Small intestine (tissue), 16 donors: ENCODE data around the gene PPP1R27. TPM values are rescaled to one million over a fixed set of nuclear protein-coding genes. Genes with fewer than 3 reads are reported as not detected.

Experiments
- DNase-seq, 2 donors: peaks; one replicate each; pipeline versions ENCODE4 v3.0.0 to v3.0.0-alpha.2; 2013
- FAIRE-seq: peaks from 2 replicates; lab custom pipeline; 2012; peaks lifted over from hg19 to GRCh38; lab: Jason Lieb, UNC
- H3K27ac ChIP-seq, 3 donors: one replicate each; pipeline ENCODE4 v1.5.1; 2013; ENCODE audit warnings: low read length in 2 of 3, mild to moderate bottlenecking in 2 of 3, control low read depth in 1 of 3, inconsistent platforms in 1 of 3, low read depth in 1 of 3, moderate library complexity in 1 of 3
- H3K27me3 ChIP-seq, 3 donors: one replicate each; pipeline ENCODE4 v1.6.1; 2013; ENCODE audit warnings: low read length in 3 of 3, inconsistent platforms in 1 of 3; ENCODE audit not compliant: control insufficient read depth in 3 of 3, insufficient read depth in 3 of 3
- H3K36me3 ChIP-seq, 3 donors: one replicate each; pipeline ENCODE4 v1.6.1; 2013; ENCODE audit warnings: low read length in 3 of 3, inconsistent platforms in 1 of 3, low read depth in 1 of 3, mild to moderate bottlenecking in 1 of 3, moderate library complexity in 1 of 3; ENCODE audit not compliant: control insufficient read depth in 3 of 3, insufficient read depth in 2 of 3
- H3K4me1 ChIP-seq, 3 donors: one replicate each; pipeline ENCODE4 v1.6.1; 2013; ENCODE audit warnings: low read length in 2 of 3, inconsistent platforms in 1 of 3, low read depth in 1 of 3, mild to moderate bottlenecking in 1 of 3, moderate library complexity in 1 of 3; ENCODE audit not compliant: control insufficient read depth in 3 of 3, insufficient read depth in 2 of 3
- H3K4me3 ChIP-seq, 3 donors: one replicate each; pipeline ENCODE4 v1.5.1; 2013; ENCODE audit warnings: low read length in 3 of 3, control low read depth in 1 of 3, inconsistent platforms in 1 of 3, low read depth in 1 of 3, mild to moderate bottlenecking in 1 of 3, moderate library complexity in 1 of 3
- H3K9me3 ChIP-seq, 2 donors: one replicate each; pipeline ENCODE4 v1.6.1; 2013; ENCODE audit warnings: low read depth in 1 of 2, low read length in 1 of 2; ENCODE audit not compliant: control insufficient read depth in 2 of 2, insufficient read depth in 1 of 2
- WGBS, 3 donors: extraction: QIAGEN DNeasy Blood & Tissue Kit; methylation state at CpG; one replicate each; pipeline ENCODE4 v1.1.7; 2013; 5-methylcytosine and 5-hydroxymethylcytosine counted together
- long read RNA-seq, 10 donors: transcript quantifications; one replicate each; lab custom pipeline, GENCODE V29; 2026
- polyA plus RNA-seq, 4 donors: library from polyadenylated mRNA; stranded (reverse) in 3 of 4; unstranded in 1 of 4; fragments of 200-250 nt in 3 of 4; fragments of 120-200 nt in 1 of 4; gene quantifications; one replicate each; pipeline versions ENCODE4 v1.2.1 to v1.2.3, GENCODE V29; 2013
- donor health status: healthy with polysubstance abuse.
- donor health status: control.
- donor health status: control.
- donor health status: Bipolar disorder and iron deficiency.
- donor health status: healthy.

Gene PPP1R27
- 1 to 10 TPM in 1 of 4 donors, under 1 TPM in 2, not detected in 1; 0.12 to 2.5 (median 0.49) TPM for polyA plus RNA-seq
- long read RNA-seq, donor 1: 0 reads
- long read RNA-seq, donor 2: 0 reads
- long read RNA-seq, donor 3: 0 reads
- long read RNA-seq, donor 4: 0 reads
- long read RNA-seq, donor 5: 0 reads
- long read RNA-seq, donor 6: 0 reads
- long read RNA-seq, donor 7: 0 reads
- long read RNA-seq, donor 8, partial matches to known transcripts: 0 of 2 reads
- long read RNA-seq, donor 8, other reads (novel, unspliced or antisense): 0 of 2 reads
- long read RNA-seq, donor 9: 0 reads
- long read RNA-seq, donor 10: 0 reads

DNA sequence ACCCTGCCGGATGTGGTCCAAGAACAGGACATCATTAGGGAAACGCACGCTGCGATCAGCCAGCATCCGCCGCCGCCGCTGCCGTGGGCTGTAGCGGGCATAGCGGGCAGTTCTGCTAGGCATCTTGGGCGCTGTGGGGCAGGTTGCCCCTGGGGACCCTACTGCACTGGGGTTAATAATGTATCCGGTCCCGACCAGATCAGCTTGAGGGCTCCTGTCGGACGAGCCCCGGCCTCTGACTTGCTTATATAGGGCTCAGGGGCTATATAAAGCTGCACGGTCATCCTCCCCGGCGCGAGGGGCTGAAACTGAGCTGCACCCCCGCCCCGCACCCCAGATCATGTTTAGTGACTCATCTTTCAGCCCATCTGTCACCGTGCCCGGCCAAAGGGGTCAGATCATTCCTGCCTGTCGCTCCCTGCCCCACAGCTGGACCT lies at the start of gene PPP1R27:
Gene PPP1R27, minus strand, starts transcription at position 220 of the 437 bp plus-strand sequence. Its CDS starts 97 bp downstream, at position 123.
- Histone ChIP-seq H3K9me3 (no peaks in the 10 kb centered on the region), H3K27me3 (no peaks in the 10 kb centered on the region), H3K4me3 (peak within 1 kb of the TSS in 1 of 3 donors; percentile 91), H3K36me3 (peaks cover 0 to 7% (median 0%) of the 10 kb centered on the region in 3 donors), H3K4me1 (peaks cover 0 to 19% (median 4%) of the 10 kb centered on the region in 3 donors), H3K27ac (peak within 1 kb of the TSS; percentile 98 to 99 (median 98))
- WGBS, 3 donors: 90 to 94% (median 94%) methylated on average over 26 of the region's 26 CpGs
- FAIRE-seq: no peak
- DNase-seq: no peak

GRCh38 chr17:81884520-81884919 lies 49.7 kb upstream of the PPP1R27 start:
- H3K36me3 ChIP-seq: peaks cover 13 to 87% (median 18%) of the 10 kb centered on the region in 3 donors
- DNase-seq (no peak), FAIRE-seq (no peak)
- H3K4me3 ChIP-seq: no peak overlapping the region
- peaks cover 0 to under 1% (median 0%) of the 10 kb centered on the region in 3 donors for H3K4me1 ChIP-seq
- H3K27ac ChIP-seq: no peak overlapping the region
- no peaks in the 10 kb centered on the region for H3K27me3 ChIP-seq
- no peaks in the 10 kb centered on the region for H3K9me3 ChIP-seq
- 76 to 89% (median 85%) methylated on average over 11 of the region's 11 CpGs for WGBS, 3 donors

DNA sequence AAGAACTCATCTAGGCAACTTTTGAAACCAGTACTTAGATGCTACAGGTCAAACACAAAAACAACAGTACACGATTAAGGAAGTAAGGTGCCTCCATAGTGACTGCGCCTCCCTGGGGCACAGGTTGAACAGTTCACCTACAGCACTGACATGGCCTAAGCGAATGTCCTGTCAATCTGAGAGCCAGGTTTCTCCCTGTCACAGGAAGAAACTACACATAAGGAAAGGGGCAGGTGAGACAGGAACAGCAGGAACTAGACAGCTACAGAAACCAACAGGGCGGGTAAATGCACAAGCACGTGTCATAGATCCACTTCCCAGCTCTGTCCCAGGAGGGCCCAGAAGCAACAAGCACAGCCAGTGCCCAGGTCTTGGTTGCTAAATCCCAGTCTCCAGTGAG lies 44.3 kb upstream of the PPP1R27 start:
- Histone ChIP-seq H3K9me3 (no peaks in the 10 kb centered on the region), H3K36me3 (peaks cover 0 to 47% (median 2%) of the 10 kb centered on the region in 3 donors), H3K27ac (no peak overlapping the region), H3K4me3 (no peak overlapping the region), H3K4me1 (no peaks in the 10 kb centered on the region), H3K27me3 (no peaks in the 10 kb centered on the region)
- WGBS, 3 donors: 87 to 96% (median 91%) methylated on average over 5 of the region's 5 CpGs
- no peak for FAIRE-seq
- DNase-seq: no peak

- DNase-seq (no peak), FAIRE-seq (no peak)
- no peaks in the 10 kb centered on the region for H3K27me3 ChIP-seq
- no peak overlapping the region for H3K27ac ChIP-seq
- no peak overlapping the region for H3K4me3 ChIP-seq
- no peaks in the 10 kb centered on the region for H3K9me3 ChIP-seq
- H3K4me1 ChIP-seq: no peaks in the 10 kb centered on the region
- H3K36me3 ChIP-seq: peaks cover 0 to 41% (median 2%) of the 10 kb centered on the region in 3 donors
- WGBS, 3 donors: 90 to 97% (median 91%) methylated on average over 3 of the region's 3 CpGs
These were observed 43.4 kb upstream of the PPP1R27 start for GRCh38 chr17:81878294-81878693.

GRCh38 chr17:81877569-81877968 lies 42.7 kb upstream of the PPP1R27 start:
- no peak for DNase-seq
- no peak overlapping the region for H3K4me3 ChIP-seq
- no peak overlapping the region for H3K27ac ChIP-seq
- H3K9me3 ChIP-seq: no peaks in the 10 kb centered on the region
- H3K4me1 ChIP-seq: no peaks in the 10 kb centered on the region
- peaks cover 0 to 43% (median 2%) of the 10 kb centered on the region in 3 donors for H3K36me3 ChIP-seq
- 97 to 98% (median 98%) methylated on average over 5 of the region's 5 CpGs for WGBS, 3 donors
- H3K27me3 ChIP-seq: no peaks in the 10 kb centered on the region
- FAIRE-seq: no peak

DNA sequence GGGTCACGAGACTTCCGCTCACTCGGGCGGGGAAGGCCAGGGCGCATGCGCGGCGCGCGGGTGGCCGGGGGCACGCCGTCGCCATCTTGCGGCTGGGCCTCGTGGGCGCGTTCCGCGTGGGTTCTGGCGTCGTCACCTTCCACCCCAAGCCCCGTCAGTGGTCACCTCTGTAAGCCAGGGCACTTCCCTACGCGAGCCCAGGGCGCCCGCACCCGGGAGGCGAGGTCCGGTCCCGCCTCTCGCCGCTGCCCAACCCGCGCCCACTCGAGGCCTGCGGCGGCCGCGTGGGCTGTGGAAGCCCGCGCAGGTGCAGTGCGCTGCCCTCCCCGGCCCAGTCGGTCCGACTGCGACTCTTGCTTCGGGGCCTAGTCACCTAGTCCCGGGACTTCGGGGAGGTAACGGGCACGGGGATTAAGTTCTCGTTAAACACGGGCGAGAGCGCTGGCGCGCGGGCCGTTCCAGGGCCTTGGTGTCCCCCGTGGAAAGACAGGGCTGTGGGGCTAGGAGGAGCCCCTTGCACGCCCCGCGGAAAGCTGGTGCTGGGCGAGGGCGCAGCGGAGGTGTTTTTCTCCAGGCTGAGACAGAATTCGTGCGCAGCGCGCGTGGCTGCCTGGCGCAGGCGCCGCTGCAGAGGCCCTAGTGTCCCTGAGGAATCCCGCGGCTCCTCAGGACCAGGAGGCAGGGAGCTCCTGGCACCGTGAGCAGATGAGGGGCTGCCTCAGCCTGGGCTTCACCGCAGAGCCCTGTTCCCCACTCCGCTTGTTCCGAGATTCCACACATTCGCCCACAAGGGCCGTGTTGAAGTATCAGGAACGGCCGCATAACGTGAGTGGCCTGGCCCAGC lies 36.8 kb upstream of the PPP1R27 start:
- peaks cover 0 to 40% (median 4%) of the 10 kb centered on the region in 3 donors for H3K4me1 ChIP-seq
- H3K4me3 ChIP-seq: peak overlapping the region; percentile 78 to 98 (median 94)
- no peak for FAIRE-seq

GRCh38 chr17:81870981-81871386 lies 36.1 kb upstream of the PPP1R27 start, which contains the start of gene ARHGDIA:
TSS of gene ARHGDIA (minus strand) at chr17:81871337. CDS start at chr17:81869930, 1,407 bp downstream.
- whole genome bisulfite sequencing, 3 donors: 0 to 1% (median 1%) methylated on average over 13 to 64 of the region's 64 CpGs
- Histone ChIP-seq H3K36me3 (peaks cover 4 to 49% (median 7%) of the 10 kb centered on the region in 3 donors), H3K4me3 (peak within 1 kb of the TSS; percentile 78 to 98 (median 94)), H3K27ac (peak within 1 kb of the TSS; percentile 92 to 100 (median 99)), H3K27me3 (no peaks in the 10 kb centered on the region), H3K9me3 (no peaks in the 10 kb centered on the region), H3K4me1 (peaks cover 0 to 46% (median 4%) of the 10 kb centered on the region in 3 donors)
- DNase-seq (peak in 1 of 2 donors; percentile 15), FAIRE-seq (no peak)

More for the DNA sequence above, 36.8 kb upstream of the PPP1R27 start:
- Histone ChIP-seq H3K36me3 (peaks cover 4 to 43% (median 7%) of the 10 kb centered on the region in 3 donors), H3K27ac (peak overlapping the region; percentile 88 to 100 (median 99)), H3K27me3 (no peaks in the 10 kb centered on the region), H3K9me3 (no peaks in the 10 kb centered on the region)
- 0 to 1% (median 1%) methylated on average over 72 to 86 of the region's 86 CpGs for WGBS, 3 donors
- peak; percentile 91 to 95 for DNase-seq
